HepG2 (cell line): ENCODE data around the gene PTGIS. TPM values are rescaled to one million over a fixed set of nuclear protein-coding genes. Genes with fewer than 3 reads are reported as not detected.

Experiments used
- ARNT2 ChIP-seq: sonication (generic); formaldehyde crosslinking; IDR thresholded peaks from 2 replicates; pipeline ENCODE4 v1.8.0; 2022; ENCODE audit warnings: mild to moderate bottlenecking, low read depth, missing genetic modification reagents, moderate library complexity
- CTCF ChIP-seq: sonication (generic); formaldehyde crosslinking; IDR thresholded peaks from 2 replicates; pipeline ENCODE4 v1.5.0; 2020; ENCODE audit warnings: mild to moderate bottlenecking, missing genetic modification reagents, moderate library complexity
- ELF1 ChIP-seq: sonication (generic); formaldehyde crosslinking; IDR thresholded peaks from 2 replicates; pipeline ENCODE4 v1.4.0; 2020; ENCODE audit warnings: missing genetic modification reagents
- ERF ChIP-seq: IDR thresholded peaks from 2 replicates; pipeline ENCODE4 v1.6.1; 2018; ENCODE audit warnings: missing biosample characterization, missing genetic modification reagents
- ETV6 ChIP-seq: sonication (generic); formaldehyde crosslinking; conservative IDR thresholded peaks from 2 replicates; pipeline ENCODE4 v1.4.0; 2020; ENCODE audit warnings: missing genetic modification reagents
- LBX2 ChIP-seq: sonication (generic); formaldehyde crosslinking; IDR thresholded peaks from 2 replicates; pipeline ENCODE4 v1.5.0; 2020; ENCODE audit warnings: missing genetic modification reagents, mild to moderate bottlenecking, borderline replicate concordance
- NAIF1 ChIP-seq: sonication (generic); formaldehyde crosslinking; IDR thresholded peaks from 2 replicates; pipeline ENCODE4 v1.5.0; 2020; ENCODE audit warnings: mild to moderate bottlenecking, missing genetic modification reagents, borderline replicate concordance
- PBX2 ChIP-seq: IDR thresholded peaks from 2 replicates; pipeline ENCODE4 v1.6.1; 2016; ENCODE audit warnings: control low read depth
- SAFB2 ChIP-seq: sonication (generic); formaldehyde crosslinking; IDR thresholded peaks from 2 replicates; pipeline ENCODE4 v1.5.1; 2020; ENCODE audit warnings: missing genetic modification reagents, low read depth, mild to moderate bottlenecking, borderline replicate concordance
- SMC3 ChIP-seq: IDR thresholded peaks from 2 replicates; pipeline ENCODE4 v1.6.1; 2011; ENCODE audit warnings: low read length, improper control_type of control experiment
- XBP1 ChIP-seq: sonication (generic); formaldehyde crosslinking; IDR thresholded peaks from 2 replicates; pipeline ENCODE4 v1.5.0; 2020; ENCODE audit warnings: missing genetic modification reagents
- ZBTB21 ChIP-seq: sonication (generic); formaldehyde crosslinking; IDR thresholded peaks from 2 replicates; pipeline ENCODE4 v1.4.0; 2020; ENCODE audit warnings: missing genetic modification reagents
- ZBTB26 ChIP-seq: IDR thresholded peaks from 2 replicates; pipeline ENCODE4 v1.6.1; 2016; ENCODE audit warnings: missing compliant biosample characterization, missing genetic modification reagents, borderline replicate concordance
- ZBTB44 ChIP-seq: sonication (generic); formaldehyde crosslinking; IDR thresholded peaks from 2 replicates; pipeline ENCODE4 v1.4.0; 2020; ENCODE audit warnings: missing genetic modification reagents
- ZGPAT ChIP-seq: IDR thresholded peaks from 2 replicates; pipeline ENCODE4 v1.6.1; 2016; ENCODE audit warnings: mild to moderate bottlenecking
- ZMYM3 ChIP-seq: sonication (generic); formaldehyde crosslinking; IDR thresholded peaks from 2 replicates; pipeline ENCODE4 v1.5.1; 2020; ENCODE audit warnings: mild to moderate bottlenecking, missing genetic modification reagents
- ZNF12 ChIP-seq: sonication (generic); formaldehyde crosslinking; IDR thresholded peaks from 2 replicates; pipeline ENCODE4 v1.5.0; 2020; ENCODE audit warnings: missing genetic modification reagents
- ZNF326 ChIP-seq: sonication (generic); formaldehyde crosslinking; IDR thresholded peaks from 2 replicates; pipeline ENCODE4 v1.4.0; 2020; ENCODE audit warnings: missing genetic modification reagents, borderline replicate concordance
- ZNF562 ChIP-seq: sonication (generic); formaldehyde crosslinking; IDR thresholded peaks from 2 replicates; pipeline ENCODE4 v1.8.0; 2022; ENCODE audit warnings: missing genetic modification reagents, borderline replicate concordance
- ZNF746 ChIP-seq: sonication (generic); formaldehyde crosslinking; IDR thresholded peaks from 2 replicates; pipeline ENCODE4 v1.8.0; 2022; ENCODE audit warnings: mild to moderate bottlenecking, missing genetic modification reagents
- ZNF747 ChIP-seq: sonication (generic); formaldehyde crosslinking; IDR thresholded peaks from 2 replicates; pipeline ENCODE4 v1.8.1; 2023; ENCODE audit warnings: missing genetic modification reagents, mild to moderate bottlenecking, borderline replicate concordance
- ZNF75D ChIP-seq: sonication (generic); formaldehyde crosslinking; IDR thresholded peaks from 2 replicates; pipeline ENCODE4 v1.8.1; 2023; ENCODE audit warnings: missing genetic modification reagents, mild to moderate bottlenecking, borderline replicate concordance
- ZSCAN31 ChIP-seq: sonication (generic); formaldehyde crosslinking; IDR thresholded peaks from 2 replicates; pipeline ENCODE4 v1.5.0; 2020; ENCODE audit warnings: low read depth, mild to moderate bottlenecking, missing genetic modification reagents
- polyA plus RNA-seq, 8 experiments: library from polyadenylated mRNA; depleted of rRNA in 3 of 8; stranded (reverse) in 7 of 8; unstranded in 1 of 8; fragments of >200 nt; fragmentation: Illumina TruSeq in 4 of 8; extraction: Trizol in 4 of 8; gene quantifications; 2 replicates each; pipeline versions ENCODE4 v1.2.1 to v1.2.3, GENCODE V29; 2011 to 2016; ENCODE audit warnings: low read depth in 4 of 8, missing spikeins in 1 of 8, mixed read lengths in 1 of 8; ENCODE audit not compliant: insufficient read depth in 1 of 8
- total RNA-seq, 5 experiments: library from RNA; depleted of rRNA; stranded (reverse); fragments of >200 nt; fragmentation: Illumina TruSeq; extraction: Trizol; gene quantifications; 2 replicates each; pipeline ENCODE4 v1.2.3, GENCODE V29; 2016; ENCODE audit warnings: low read depth in 1 of 5

The PTGIS gene
- total and polyA plus RNA-seq, 2 of the 13 experiments (the other 11 are each of a cell fraction or from before 2014, with no cell fraction given), result not detected

- TF ChIP-seq ZNF75D (no peak), ELF1 (CRISPR knock-in tag) (no peak), ZNF746 (CRISPR knock-in tag) (no peak), SAFB2 (CRISPR knock-in tag) (no peak), ZSCAN31 (CRISPR knock-in tag) (no peak), ZBTB44 (CRISPR knock-in tag) (0 out of 2 replicates have a peak, but pooled peaks have one; percentile 68), ZNF12 (CRISPR knock-in tag) (no peak), CTCF (CRISPR knock-in tag) (peak; percentile 91), ZBTB26 (CRISPR knock-in tag) (peak; percentile 25; the same call in 1 of the 2 replicates), ZNF747 (CRISPR knock-in tag) (no peak), PBX2 (CRISPR knock-in tag) (no peak), ZMYM3 (CRISPR knock-in tag) (0 out of 2 replicates have a peak, but pooled peaks have one; percentile 42), ZNF562 (CRISPR knock-in tag) (no peak), NAIF1 (no peak), ARNT2 (CRISPR knock-in tag) (peak; percentile 67; the same call in 1 of the 2 replicates), LBX2 (CRISPR knock-in tag) (no peak), ZBTB21 (CRISPR knock-in tag) (no peak), ERF (CRISPR knock-in tag) (0 out of 2 replicates have a peak, but pooled peaks have one; percentile 43), ZGPAT (no peak), SMC3 (peak; percentile 84), XBP1 (CRISPR knock-in tag) (no peak), ZNF326 (CRISPR knock-in tag) (no peak), ETV6 (0 out of 2 replicates have a peak, but pooled peaks have one; percentile 36)
These were observed 33.7 kb downstream of the PTGIS start (continued) for GRCh38 chr20:49534255-49534712.
